MM.1S (cell line): ENCODE data around the gene HS6ST1.

Experiments used
- EZH2 ChIP-seq: fragments of 300-600 bp; sonication (generic); optimal IDR thresholded peaks from 2 replicates; pipeline ENCODE3; 2017; ENCODE audit warnings: low read depth, mild to moderate bottlenecking, antibody characterized with exemption, low read length, mixed read lengths
- EZH2phosphoT487 ChIP-seq: fragments of 300-600 bp; sonication (generic); IDR thresholded peaks from 2 replicates; pipeline ENCODE4 v1.6.1; 2018; ENCODE audit warnings: antibody characterized with exemption, low read length
- TF ChIP-seq, protein P1 (sequence below): fragments of 300-600 bp; sonication (generic); IDR thresholded peaks from 2 replicates; pipeline ENCODE4 v1.5.1; 2016; ENCODE audit warnings: antibody characterized with exemption, low read length, mixed read lengths

DNA sequence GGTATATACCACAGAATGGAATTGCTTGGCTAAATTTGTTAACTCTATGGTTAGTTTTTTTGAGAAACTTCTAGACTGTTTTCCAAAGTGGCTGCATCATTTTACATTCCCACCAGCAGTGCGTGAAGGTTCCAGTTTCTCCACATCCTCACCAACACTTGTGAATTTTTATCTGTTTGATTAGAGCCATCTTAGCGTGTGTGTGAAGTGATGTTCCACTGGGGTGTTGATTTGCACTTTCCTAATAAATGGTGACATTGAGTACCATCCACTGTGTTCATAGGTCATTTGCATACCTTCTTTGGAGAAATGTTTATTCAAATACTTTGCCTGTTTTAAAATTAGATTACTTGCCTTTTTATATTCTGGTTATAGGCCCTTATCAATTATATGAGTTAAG is 37.5 kb upstream of the HS6ST1 start:
- TF ChIP-seq, protein P1, sequence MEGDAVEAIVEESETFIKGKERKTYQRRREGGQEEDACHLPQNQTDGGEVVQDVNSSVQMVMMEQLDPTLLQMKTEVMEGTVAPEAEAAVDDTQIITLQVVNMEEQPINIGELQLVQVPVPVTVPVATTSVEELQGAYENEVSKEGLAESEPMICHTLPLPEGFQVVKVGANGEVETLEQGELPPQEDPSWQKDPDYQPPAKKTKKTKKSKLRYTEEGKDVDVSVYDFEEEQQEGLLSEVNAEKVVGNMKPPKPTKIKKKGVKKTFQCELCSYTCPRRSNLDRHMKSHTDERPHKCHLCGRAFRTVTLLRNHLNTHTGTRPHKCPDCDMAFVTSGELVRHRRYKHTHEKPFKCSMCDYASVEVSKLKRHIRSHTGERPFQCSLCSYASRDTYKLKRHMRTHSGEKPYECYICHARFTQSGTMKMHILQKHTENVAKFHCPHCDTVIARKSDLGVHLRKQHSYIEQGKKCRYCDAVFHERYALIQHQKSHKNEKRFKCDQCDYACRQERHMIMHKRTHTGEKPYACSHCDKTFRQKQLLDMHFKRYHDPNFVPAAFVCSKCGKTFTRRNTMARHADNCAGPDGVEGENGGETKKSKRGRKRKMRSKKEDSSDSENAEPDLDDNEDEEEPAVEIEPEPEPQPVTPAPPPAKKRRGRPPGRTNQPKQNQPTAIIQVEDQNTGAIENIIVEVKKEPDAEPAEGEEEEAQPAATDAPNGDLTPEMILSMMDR = no peak
- TF ChIP-seq EZH2phosphoT487 (no peak), EZH2 (no peak)
